T-helper 2 cell treated with Interferon-gamma antibody and Interleukin-4, amounts not matched to agents 5 μg/mL and 100 μg/mL, for 36 hours (primary cell): ENCODE measurements around the gene HOOK2.

Experiments used
- DNase-seq: peaks from one replicate; pipeline ENCODE4 v3.0.0; 2021; ENCODE audit warnings: low spot score
- H3K27ac Mint-ChIP-seq: one replicate; pipeline ENCODE4 v1.8.0; 2021; ENCODE audit warnings: mild to moderate bottlenecking, mixed read lengths
- H3K27me3 Mint-ChIP-seq: one replicate; pipeline ENCODE4 v1.8.0; 2021; ENCODE audit warnings: low read depth, mixed read lengths
- H3K36me3 Mint-ChIP-seq: one replicate; pipeline ENCODE4 v1.8.0; 2021; ENCODE audit warnings: low read depth, mixed read lengths
- H3K4me1 Mint-ChIP-seq: one replicate; pipeline ENCODE4 v1.8.0; 2021; ENCODE audit warnings: low read depth, mixed read lengths
- H3K4me3 Mint-ChIP-seq: one replicate; pipeline ENCODE4 v1.8.0; 2022; ENCODE audit warnings: mild to moderate bottlenecking, moderate library complexity, mixed read lengths
- H3K9me3 Mint-ChIP-seq: one replicate; pipeline ENCODE4 v1.8.0; 2021; ENCODE audit warnings: mixed read lengths

The HOOK2 gene

DNA sequence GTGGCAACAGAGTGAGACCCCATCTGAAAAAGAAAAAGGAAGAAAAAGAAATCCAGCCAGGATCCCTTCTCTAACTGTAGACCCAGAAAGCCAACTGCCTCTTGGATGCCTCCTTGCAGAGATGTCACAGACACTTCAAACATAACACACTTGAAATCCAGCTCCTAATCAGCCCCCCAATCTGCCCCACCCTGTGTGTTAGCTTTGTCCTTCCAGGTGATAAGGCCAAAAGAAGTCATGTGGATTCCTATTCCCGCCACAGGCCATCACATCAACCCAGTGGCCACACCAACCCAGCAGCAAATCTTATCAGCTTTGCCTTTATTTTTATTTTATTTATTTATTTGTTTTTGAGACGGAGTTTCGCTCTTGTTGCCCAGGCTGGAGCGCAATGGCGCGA is 15.7 kb downstream of the HOOK2 start:
- Mint-ChIP-seq H3K9me3 (no peaks in the 10 kb centered on the region), H3K27me3 (no peaks in the 10 kb centered on the region), H3K4me3 (no peak overlapping the region), H3K4me1 (peaks cover 6% of the 10 kb centered on the region), H3K36me3 (no peaks in the 10 kb centered on the region), H3K27ac (no peak overlapping the region)
- DNase-seq = no peak

DNA sequence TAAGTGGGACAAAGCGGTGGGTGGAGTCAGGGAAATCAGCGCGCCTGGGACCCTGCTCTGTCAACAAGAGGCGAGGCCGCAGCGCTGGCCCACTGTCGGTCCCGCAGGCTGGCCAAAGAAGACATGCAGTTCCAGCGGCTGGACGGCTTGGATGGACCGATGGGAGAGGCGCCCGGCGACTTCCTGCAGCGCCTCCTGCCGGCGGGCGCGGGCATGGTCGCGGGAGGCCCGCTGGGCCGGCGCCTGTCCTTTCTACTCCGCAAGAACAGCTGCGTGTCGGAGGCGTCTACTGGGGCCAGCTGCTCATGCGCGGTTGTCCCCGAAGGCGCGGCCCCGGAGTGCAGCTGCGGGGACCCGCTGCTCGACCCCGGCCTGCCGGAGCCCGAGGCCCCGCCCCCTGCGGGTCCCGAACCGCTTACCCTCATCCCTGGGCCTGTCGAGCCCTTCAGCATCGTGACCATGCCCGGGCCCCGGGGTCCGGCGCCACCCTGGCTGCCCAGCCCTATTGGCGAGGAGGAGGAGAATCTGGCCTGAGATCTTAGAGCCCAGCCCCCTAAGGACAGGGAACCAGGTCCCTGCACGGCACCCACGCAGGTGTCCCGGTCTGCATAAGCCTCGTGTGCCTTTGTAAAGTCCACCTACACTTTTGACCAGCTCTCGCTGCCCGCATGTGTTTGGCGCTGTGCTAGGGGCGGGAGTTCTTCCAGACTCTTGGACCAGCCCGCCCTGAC is 17.6 kb downstream of the HOOK2 start:
- Mint-ChIP-seq H3K9me3 (no peaks in the 10 kb centered on the region), H3K4me1 (peaks cover 6% of the 10 kb centered on the region), H3K4me3 (peak overlapping the region; percentile 58), H3K36me3 (no peaks in the 10 kb centered on the region), H3K27me3 (peaks cover 4% of the 10 kb centered on the region), H3K27ac (no peak overlapping the region)
- DNase-seq = peak; percentile 76

DNA sequence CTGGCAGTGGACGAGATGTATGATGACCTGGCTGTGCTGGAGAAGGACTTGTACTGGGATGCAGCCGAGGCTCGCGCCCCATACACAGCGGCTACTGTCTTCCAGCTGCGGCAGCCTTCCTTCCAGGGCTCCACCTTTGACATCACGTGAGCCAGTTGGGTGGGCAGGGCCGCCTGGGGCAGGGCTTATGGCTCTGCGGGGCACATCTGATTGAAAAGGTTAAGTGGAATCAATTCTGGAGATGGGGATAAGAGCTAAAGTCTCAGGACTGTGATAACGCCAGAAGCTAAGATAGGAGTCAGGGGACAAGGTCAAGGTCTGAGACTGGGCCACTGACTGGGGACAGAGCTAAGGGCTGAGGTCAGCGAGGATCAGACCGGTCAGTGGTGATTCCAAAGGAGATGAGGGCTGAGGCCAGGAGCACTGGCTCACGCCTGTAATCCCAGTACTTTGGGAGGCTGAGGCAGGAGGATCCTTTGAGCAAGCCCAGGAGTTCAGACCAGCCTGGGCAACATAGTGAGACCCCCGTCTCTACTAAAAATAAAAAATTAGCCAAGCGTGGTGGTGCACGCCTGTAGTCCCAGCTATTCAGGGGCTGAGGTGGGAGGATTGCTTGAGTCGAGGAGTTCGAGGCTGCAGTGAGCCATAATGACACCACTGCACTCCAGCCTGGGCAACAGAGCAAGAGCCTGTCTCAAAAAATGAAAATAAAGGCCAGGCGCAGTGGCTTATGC is 19.0 kb downstream of the HOOK2 start:
- DNase-seq = no peak
- Mint-ChIP-seq H3K36me3 (no peaks in the 10 kb centered on the region), H3K4me3 (no peak overlapping the region), H3K9me3 (no peaks in the 10 kb centered on the region), H3K27me3 (peaks cover 7% of the 10 kb centered on the region), H3K4me1 (peaks cover 6% of the 10 kb centered on the region), H3K27ac (no peak overlapping the region)

DNA sequence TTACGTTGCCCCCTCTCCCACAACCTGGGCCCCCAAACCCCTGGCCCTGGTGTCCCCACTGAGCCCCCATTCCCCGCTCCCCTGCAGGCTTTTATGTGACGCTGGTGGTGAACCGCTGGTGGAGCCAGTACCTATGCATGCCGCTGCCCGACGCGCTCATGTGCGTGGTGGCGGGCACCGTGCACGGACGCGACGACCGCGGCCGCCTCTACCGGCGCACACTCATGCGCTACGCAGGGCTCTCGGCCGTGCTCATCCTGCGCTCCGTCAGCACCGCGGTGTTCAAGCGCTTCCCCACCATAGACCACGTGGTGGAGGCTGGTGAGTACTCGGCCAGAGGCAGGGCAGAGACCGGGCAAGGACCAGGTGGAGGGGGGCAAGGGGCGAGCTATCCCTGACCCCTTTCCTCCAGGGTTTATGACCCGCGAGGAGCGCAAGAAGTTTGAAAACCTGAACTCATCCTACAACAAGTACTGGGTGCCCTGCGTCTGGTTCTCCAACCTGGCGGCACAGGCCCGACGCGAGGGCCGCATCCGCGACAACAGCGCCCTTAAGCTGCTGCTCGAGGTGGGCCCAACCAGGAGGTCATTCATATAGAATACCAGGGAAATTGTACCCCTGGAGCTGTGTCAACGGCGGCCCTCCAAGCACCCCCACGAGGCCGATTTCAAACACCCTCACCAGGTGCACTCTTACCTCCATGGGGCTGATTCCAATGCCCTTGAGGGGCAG is 20.7 kb downstream of the HOOK2 start:
- H3K27ac Mint-ChIP-seq = no peak overlapping the region
- H3K27me3 Mint-ChIP-seq = peaks cover 17% of the 10 kb centered on the region
- H3K4me3 Mint-ChIP-seq = no peak overlapping the region
- no peaks in the 10 kb centered on the region for H3K36me3 Mint-ChIP-seq
- no peaks in the 10 kb centered on the region for H3K9me3 Mint-ChIP-seq
- H3K4me1 Mint-ChIP-seq = peaks cover 5% of the 10 kb centered on the region
- DNase-seq = no peak

DNA sequence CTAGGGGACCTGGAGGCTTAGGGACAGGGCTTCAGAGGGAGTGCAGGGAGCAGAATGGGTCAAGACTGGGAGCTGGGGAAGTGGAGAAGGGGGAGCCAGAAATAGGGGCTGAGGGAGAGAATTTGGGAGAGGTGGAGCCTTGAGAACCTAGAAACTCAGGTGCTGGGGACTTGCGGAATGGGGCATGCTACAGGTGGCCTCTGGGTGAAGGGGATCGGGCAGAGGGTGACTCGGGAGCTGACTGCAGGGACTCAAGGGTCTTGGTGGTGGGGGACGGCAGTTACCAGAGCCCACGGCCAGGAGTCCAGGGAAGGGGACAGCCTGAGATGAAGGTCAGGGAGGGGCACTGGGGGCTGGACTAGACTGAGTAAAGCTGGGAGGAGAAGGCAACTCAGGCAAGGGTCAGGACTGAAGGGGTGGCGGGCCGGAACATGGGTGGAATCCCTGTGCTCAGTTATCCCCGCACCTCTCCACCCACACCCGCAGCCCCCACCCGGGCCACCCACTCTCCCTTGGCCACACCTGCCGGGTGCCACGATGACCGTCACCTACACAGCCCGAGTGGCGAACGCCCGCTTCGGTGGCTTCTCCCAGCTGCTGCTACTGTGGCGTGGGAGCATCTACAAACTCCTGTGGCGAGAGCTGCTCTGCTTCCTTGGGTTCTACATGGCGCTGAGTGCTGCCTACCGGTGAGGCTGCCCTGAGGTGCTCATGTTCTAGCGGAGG is 23.1 kb downstream of the HOOK2 start:
- Mint-ChIP-seq H3K27ac (no peak overlapping the region), H3K27me3 (peaks cover 17% of the 10 kb centered on the region)

DNA sequence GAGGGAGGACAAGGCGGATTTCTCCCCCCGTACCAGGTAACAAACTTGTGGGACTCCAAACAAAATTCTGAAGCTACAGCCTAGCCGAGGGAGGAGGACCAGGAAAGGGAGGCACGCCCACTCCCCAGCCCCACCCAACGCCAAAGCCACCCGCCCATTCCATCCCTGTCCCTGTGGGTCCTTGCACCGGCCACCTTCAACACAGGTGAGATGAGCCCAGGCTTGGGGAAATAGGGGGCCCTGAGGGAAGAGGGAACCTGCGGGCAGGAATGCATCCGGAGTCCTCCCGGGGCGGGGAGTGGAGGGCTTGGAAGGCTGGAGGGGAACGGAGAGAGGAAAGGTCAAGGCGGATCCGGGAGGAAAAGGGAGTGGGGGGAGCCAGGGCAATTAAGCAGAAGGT is 23.7 kb downstream of the HOOK2 start, which contains the start of gene BEST2:
Gene BEST2 (plus strand): TSS at position 157 of the 400 bp plus-strand sequence. CDS start 802 bp downstream, outside the sequence.
- peaks cover 4% of the 10 kb centered on the region for H3K4me1 Mint-ChIP-seq
- H3K4me3 Mint-ChIP-seq = no peak within 1 kb of the TSS
- peaks cover 18% of the 10 kb centered on the region for H3K36me3 Mint-ChIP-seq
- no peak for DNase-seq
- H3K27me3 Mint-ChIP-seq = peaks cover 17% of the 10 kb centered on the region
- no peak within 1 kb of the TSS for H3K27ac Mint-ChIP-seq
- peaks cover 6% of the 10 kb centered on the region for H3K9me3 Mint-ChIP-seq

More for the DNA sequence above, 23.1 kb downstream of the HOOK2 start:
- peaks cover 4% of the 10 kb centered on the region for H3K4me1 Mint-ChIP-seq
- no peak for DNase-seq
- no peak overlapping the region for H3K4me3 Mint-ChIP-seq
- H3K36me3 Mint-ChIP-seq = peaks cover 12% of the 10 kb centered on the region
- H3K9me3 Mint-ChIP-seq = peaks cover 6% of the 10 kb centered on the region

DNA sequence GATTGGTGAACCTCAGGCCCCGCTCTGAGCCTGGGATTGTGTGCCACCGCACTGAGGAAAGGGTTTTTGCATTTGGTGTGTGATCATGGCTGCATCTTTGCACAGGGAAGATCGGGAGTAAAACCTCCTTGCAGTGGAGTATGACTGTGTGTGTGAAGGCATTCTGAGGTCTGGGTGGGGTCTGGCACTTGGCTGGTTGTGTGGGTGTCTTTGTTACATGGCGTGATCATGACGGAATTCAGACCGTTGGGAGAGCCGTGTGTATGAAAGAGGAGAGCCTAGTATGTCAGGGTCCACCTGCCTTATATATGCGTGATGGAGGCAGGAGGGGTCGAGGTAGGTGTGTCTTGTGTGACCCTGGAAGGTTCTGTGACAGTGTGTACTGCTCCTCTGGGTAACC is 24.5 kb downstream of the HOOK2 start:
- H3K27ac Mint-ChIP-seq = no peak overlapping the region
- H3K4me1 Mint-ChIP-seq = peaks cover 4% of the 10 kb centered on the region
- no peak overlapping the region for H3K4me3 Mint-ChIP-seq
- peaks cover 6% of the 10 kb centered on the region for H3K9me3 Mint-ChIP-seq
- peaks cover 22% of the 10 kb centered on the region for H3K36me3 Mint-ChIP-seq
- H3K27me3 Mint-ChIP-seq = peaks cover 17% of the 10 kb centered on the region
- DNase-seq = no peak

DNA sequence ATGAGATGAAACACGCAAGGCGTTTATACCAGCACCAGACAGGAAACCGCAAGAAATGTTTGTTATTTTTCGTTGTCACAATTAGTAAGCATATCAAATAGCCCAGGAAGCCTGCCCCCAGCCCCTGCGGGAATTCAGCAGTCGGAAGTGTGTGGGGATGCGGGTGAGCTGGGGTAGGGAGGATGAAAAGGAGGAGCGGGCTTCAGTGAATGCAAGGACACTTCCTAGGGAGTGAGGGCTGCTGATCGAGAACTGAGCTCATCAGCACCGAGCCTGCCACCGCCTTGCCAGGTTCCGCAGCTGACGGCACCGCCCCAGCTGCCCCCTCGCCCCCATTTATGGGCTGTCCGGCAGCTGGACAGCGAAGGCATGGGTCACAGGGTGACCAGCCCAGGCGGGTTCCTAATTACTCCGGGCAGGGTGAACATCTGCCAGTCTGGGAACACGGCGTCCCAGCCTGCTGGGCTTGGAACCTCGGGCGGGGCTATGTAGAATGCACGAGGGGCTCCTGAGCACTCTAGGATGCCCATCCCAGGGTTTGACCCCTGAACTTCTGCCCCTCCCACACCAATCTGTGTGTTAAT is 25.3 kb downstream of the HOOK2 start:
- Mint-ChIP-seq H3K27me3 (peaks cover 17% of the 10 kb centered on the region), H3K36me3 (peaks cover 29% of the 10 kb centered on the region), H3K27ac (peak overlapping the region; percentile 17), H3K4me3 (no peak overlapping the region), H3K4me1 (peaks cover 4% of the 10 kb centered on the region), H3K9me3 (peaks cover 6% of the 10 kb centered on the region)
- no peak for DNase-seq

DNA sequence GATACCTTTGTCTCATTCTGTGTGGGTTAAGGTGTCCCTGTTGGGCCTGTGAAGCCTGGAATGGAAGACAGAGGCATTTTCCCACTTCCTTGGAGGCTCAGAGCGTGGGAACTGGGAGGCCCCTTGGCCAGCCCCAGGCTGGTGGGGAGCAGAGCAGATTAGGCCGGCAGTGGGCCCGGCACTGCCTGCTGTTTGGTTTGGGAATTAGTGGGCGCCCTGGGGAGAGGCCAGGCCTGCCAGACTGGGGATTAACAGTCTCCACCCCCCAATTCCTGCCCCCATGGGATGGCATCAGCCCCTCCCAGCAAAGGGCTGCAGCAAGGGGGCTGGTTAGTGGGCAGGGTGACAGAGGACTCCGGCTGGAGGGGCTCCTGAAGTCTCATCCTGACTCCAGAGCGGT is 26.9 kb downstream of the HOOK2 start:
- H3K4me1 Mint-ChIP-seq = peaks cover 4% of the 10 kb centered on the region
- peaks cover 16% of the 10 kb centered on the region for H3K27me3 Mint-ChIP-seq
- H3K36me3 Mint-ChIP-seq = peaks cover 35% of the 10 kb centered on the region

DNA sequence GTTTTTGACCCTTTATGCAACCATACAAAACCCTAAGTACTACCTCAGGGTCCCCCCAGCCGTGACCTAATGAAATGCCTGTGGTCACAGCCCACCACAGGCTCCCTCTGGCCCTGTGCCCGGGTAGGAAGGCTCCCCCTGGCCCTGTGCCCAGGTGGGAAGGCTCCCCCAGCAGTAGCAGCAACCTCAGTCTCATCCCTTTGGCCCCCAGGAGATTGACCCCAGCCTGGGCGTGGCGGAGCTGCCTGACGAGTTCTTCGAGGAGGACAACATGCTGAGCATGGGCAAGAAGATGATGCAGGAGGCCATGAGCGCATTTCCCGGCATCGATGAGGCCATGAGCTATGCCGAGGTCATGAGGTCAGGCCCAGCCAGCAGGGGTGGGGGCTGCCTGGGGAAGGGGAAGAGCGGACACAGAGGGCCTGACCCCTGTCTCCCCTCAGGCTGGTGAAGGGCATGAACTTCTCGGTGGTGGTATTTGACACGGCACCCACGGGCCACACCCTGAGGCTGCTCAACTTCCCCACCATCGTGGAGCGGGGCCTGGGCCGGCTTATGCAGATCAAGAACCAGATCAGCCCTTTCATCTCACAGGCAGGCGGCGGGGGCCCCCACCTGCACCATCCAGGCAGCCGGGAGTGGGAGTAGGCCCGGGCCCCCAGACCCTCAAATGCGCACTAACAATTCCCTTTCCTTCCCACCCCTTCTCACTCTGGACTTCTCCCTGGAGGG is 30.0 kb downstream of the HOOK2 start:
- H3K27ac Mint-ChIP-seq = no peak overlapping the region
- peaks cover 3% of the 10 kb centered on the region for H3K27me3 Mint-ChIP-seq
- H3K9me3 Mint-ChIP-seq = peaks cover 6% of the 10 kb centered on the region
- no peak for DNase-seq
- no peak overlapping the region for H3K4me3 Mint-ChIP-seq
- H3K4me1 Mint-ChIP-seq = peaks cover 4% of the 10 kb centered on the region
- H3K36me3 Mint-ChIP-seq = peaks cover 45% of the 10 kb centered on the region

More for the DNA sequence above, 26.9 kb downstream of the HOOK2 start:
- DNase-seq = no peak
- H3K4me3 Mint-ChIP-seq = no peak overlapping the region
- H3K9me3 Mint-ChIP-seq = peaks cover 6% of the 10 kb centered on the region
- no peak overlapping the region for H3K27ac Mint-ChIP-seq

DNA sequence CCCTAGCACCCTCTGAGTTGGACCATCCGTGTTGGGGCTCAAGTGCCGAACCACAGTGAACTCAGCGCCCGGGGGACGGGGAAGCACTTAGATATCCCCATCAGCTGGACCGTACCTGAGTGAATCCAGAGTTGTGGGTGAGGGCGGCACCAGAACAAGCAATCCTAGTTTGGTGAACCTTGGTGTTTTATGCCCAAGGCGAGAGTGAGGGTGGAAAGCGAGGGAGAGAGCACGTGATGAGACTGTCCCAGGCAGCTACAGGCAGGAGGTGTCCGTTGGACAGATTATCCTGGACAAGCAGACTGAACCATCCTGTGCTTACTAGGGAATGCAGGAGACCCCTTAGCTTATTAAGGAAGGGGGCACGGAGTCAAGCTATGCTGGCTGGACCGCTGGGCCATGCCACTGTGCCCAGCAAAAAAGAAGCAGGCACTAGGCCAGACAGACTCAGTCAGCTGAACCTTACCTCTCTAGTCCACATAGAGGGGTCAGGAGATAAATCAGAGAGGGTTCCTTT is 37.5 kb downstream of the HOOK2 start:
- Mint-ChIP-seq H3K36me3 (peaks cover 28% of the 10 kb centered on the region), H3K9me3 (no peaks in the 10 kb centered on the region), H3K4me1 (peaks cover 25% of the 10 kb centered on the region), H3K4me3 (peak overlapping the region; percentile 100), H3K27ac (peak overlapping the region; percentile 57), H3K27me3 (no peaks in the 10 kb centered on the region)
- DNase-seq = no peak

DNA sequence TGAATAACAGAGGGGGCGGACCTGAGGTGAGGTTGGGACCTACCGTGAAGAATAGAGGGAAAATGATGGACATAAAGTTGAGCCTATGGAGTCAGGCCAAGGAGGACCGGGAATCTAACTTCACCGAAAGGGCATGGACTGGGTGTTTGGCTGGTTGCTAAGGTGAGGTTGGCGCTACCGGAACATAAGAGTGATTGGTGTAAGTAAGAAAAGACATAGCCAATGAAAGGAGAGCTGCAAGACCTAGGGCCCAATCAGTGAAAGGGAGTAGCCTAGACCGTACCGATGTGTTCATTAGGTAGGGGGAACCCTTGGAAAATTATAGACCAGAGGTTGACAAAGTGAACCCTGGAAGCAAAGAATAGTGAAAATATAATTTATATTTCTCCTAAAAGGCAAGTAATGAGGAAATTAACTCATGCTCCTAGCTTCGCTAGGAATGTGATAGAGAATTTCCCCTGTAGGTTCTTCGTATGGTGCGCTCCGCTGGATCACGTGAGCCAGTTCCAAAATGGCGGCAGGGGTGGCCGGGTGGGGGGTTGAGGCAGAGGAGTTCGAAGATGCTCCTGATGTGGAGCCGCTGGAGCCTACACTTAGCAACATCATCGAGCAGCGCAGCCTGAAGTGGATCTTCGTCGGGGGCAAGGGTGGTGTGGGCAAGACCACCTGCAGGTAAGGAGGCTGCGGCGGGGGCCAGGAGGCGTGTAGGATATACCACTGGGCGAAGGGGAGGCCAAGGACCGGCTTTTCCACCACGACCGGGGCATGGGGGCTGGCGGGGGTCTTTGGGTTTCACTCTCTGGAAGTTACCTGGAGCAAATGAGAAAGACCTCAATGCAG is 38.1 kb downstream of the HOOK2 start, which contains the start of gene GET3:
Gene GET3 (plus strand): TSS at position 503 of the 840 bp plus-strand sequence. CDS start 9 bp downstream, at position 512.
- Mint-ChIP-seq H3K9me3 (no peaks in the 10 kb centered on the region), H3K36me3 (peaks cover 30% of the 10 kb centered on the region), H3K4me3 (peak within 1 kb of the TSS; percentile 100), H3K4me1 (peaks cover 27% of the 10 kb centered on the region), H3K27me3 (no peaks in the 10 kb centered on the region), H3K27ac (peak within 1 kb of the TSS; percentile 97)
- DNase-seq = peak; percentile 80
